Urinary bladder (tissue), 4 donors: ENCODE measurements around the gene PALD1. TPM values are rescaled to one million over a fixed set of nuclear protein-coding genes. Genes with fewer than 3 reads are reported as not detected.
"Not testable (repeated sequence)": the region's sequence is repeated elsewhere in the genome, so short reads cannot be mapped to it uniquely, and the experiment has no call there.

Experiments
- DNase-seq: peaks from one replicate; pipeline ENCODE4 v3.0.0-alpha.2; 2015; ENCODE audit errors: extremely low spot score
- H3K27ac ChIP-seq: one replicate; pipeline ENCODE4 v1.5.1; 2013; ENCODE audit warnings: low read depth, mild to moderate bottlenecking, moderate library complexity
- H3K36me3 ChIP-seq: one replicate; pipeline ENCODE4 v1.6.1; 2013; ENCODE audit warnings: mild to moderate bottlenecking, moderate library complexity; ENCODE audit not compliant: insufficient read depth
- H3K4me1 ChIP-seq: one replicate; pipeline ENCODE4 v1.6.1; 2013; ENCODE audit warnings: mild to moderate bottlenecking, moderate library complexity; ENCODE audit not compliant: insufficient read depth
- H3K4me3 ChIP-seq: one replicate; pipeline ENCODE4 v1.5.1; 2013; ENCODE audit warnings: low read depth, low read length
- WGBS: extraction: QIAGEN DNeasy Blood & Tissue Kit; methylation state at CpG from one replicate; pipeline ENCODE4 v1.1.7; 2013; 5-methylcytosine and 5-hydroxymethylcytosine counted together
- polyA plus RNA-seq: library from polyadenylated mRNA; stranded (reverse); fragments of 200-250 nt; gene quantifications from one replicate; pipeline ENCODE4 v1.2.3, GENCODE V29; 2013
- total RNA-seq: library from RNA; depleted of rRNA; stranded (reverse); fragments of >200 nt; gene quantifications from one replicate; pipeline ENCODE4 v1.2.3, GENCODE V29; 2014
- donor health status: healthy with polysubstance abuse.
- donor health status: healthy.

PALD1 gene
- total and polyA plus RNA-seq, 2 donors = 5.7 to 10.2 TPM

DNA sequence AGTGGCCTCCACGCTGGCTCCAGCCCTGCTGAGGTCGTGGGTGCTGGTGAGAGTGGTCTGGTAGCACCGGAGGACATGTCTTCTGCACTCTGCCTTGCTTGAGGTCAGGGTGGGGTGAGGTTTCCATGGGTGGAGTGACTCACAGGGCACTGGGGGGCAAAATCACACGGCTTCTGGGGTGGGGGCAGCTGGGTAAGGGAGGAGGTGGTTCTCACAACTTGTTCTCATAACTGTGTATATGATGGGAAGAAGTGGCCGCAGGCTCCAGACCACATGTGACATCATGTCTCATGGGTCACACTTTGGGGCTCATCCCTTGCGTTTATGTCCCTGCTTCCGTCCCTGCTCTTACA is 124.9 kb downstream of the PALD1 start:
- no peaks in the 10 kb centered on the region for H3K36me3 ChIP-seq
- H3K4me3 ChIP-seq = no peak overlapping the region
- WGBS = 79% methylated on average over 7 of the region's 7 CpGs
- H3K27ac ChIP-seq = no peak overlapping the region
- no peak for DNase-seq
- no peaks in the 10 kb centered on the region for H3K4me1 ChIP-seq

DNA sequence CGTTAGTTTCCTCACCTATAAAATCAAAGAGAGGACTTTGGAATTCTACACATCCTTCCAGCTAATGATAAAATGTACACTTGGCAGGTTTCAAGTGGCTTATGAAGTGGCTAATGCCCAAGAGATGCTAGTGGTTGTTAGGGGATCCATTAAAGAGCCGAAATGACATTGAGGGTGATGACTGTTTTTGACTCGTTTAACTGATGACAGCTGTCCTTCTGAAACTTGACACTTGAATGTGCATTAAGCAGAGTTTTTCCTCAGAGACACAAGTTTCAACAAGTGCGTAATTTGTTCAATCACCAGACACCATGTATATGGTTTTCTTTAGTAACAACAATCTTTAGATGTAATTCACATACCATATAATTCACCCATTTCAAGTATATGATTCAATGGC is 125.5 kb downstream of the PALD1 start:
- Histone ChIP-seq H3K4me3 (no peak overlapping the region), H3K36me3 (no peaks in the 10 kb centered on the region), H3K4me1 (no peaks in the 10 kb centered on the region), H3K27ac (no peak overlapping the region)
- no peak for DNase-seq
- WGBS = 90% methylated on average over 4 of the region's 4 CpGs

DNA sequence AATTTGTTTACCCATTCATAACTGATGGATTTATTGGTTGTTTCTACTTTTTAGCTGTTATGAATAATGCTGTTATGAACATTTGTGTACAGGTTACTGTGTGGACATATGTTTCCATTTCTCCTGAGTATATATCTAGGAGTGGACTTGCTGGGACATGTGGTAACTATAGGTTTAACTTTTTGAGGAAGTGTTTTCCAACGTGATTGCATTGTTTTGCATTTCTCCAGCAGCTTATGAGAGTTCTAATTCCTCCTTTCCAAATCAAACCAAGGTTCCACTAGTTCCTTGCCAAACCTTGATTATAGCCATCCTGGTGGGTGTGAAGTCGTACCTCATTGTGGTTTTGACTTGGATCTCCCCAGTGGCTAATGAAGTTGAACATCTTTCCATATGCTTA is 126.6 kb downstream of the PALD1 start:
- Histone ChIP-seq H3K4me1 (no peaks in the 10 kb centered on the region), H3K4me3 (no peak overlapping the region), H3K36me3 (no peaks in the 10 kb centered on the region), H3K27ac (no peak overlapping the region)
- WGBS = 69% methylated on average over 2 of the region's 2 CpGs
- DNase-seq = no peak

DNA sequence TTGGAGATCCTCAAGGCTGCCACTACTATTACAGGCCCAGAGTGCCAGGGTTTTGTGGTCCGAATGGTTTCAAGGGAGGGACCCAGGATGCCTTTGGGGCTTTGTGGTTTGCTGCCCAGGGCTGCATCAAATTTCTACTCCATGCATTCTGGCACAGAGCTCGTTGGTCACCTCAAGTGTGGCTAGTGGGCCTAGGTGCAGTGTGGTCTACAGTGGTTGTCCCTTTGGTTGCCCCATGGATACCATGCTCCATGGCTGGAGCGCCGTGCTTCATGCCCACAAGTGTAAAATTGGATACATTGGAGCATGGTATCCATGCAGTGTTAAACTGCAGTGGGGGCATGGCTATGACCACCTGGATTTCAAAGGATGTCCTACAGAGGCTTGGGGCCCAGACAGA is 129.4 kb downstream of the PALD1 start:
- no peak overlapping the region for H3K4me3 ChIP-seq
- H3K27ac ChIP-seq = no peak overlapping the region
- H3K36me3 ChIP-seq = no peaks in the 10 kb centered on the region
- DNase-seq = no peak
- H3K4me1 ChIP-seq = no peaks in the 10 kb centered on the region
- WGBS = 95% methylated on average over 4 of the region's 4 CpGs

DNA sequence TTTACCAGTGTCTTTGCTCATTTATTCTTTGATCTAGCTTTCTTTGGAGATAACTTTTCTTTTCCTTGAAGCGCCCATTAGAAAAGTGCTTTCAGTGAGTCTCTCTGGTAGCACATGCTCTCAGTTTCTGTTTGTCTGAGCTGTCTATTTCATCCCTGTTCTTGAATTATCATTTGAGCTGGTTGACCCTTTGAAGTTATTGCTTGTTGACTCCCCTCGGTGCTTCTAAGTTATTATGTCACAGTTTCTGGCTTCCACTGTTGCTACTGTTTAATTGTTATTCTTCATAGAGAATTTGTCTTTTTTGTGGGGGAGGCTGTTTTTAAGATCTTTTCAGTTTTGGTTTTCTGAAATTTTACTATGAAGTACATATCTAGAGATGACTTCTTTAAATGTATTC is 135.4 kb downstream of the PALD1 start:
- Histone ChIP-seq H3K4me3 (no peak overlapping the region), H3K4me1 (no peaks in the 10 kb centered on the region), H3K36me3 (no peaks in the 10 kb centered on the region), H3K27ac (no peak overlapping the region)
- DNase-seq = no peak
- WGBS = 74% methylated on average over 2 of the region's 2 CpGs

DNA sequence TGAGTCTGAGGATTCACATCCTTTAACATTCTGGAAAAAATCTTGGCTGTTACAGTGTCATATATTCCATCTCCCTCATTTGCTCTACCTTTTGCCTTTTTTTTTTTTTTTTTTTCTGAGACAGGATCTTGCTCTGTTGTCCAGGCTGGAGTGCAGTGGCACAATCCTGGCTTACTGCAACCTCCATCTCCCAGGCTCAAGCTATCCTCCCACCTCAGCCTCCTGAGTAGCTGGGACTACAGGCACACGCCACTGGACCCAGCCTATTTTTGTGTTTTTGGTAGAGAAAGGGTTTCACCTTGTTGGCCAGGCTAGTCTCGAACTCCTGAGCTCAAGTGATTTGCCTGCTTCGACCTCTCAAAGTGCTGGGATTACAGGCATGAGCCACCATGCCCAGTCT is 135.8 kb downstream of the PALD1 start:
- H3K4me3 ChIP-seq, DNase-seq, H3K4me1 ChIP-seq, H3K27ac ChIP-seq, H3K36me3 ChIP-seq: not testable (repeated sequence)
- WGBS = 97% methylated on average over 3 of the region's 3 CpGs

DNA sequence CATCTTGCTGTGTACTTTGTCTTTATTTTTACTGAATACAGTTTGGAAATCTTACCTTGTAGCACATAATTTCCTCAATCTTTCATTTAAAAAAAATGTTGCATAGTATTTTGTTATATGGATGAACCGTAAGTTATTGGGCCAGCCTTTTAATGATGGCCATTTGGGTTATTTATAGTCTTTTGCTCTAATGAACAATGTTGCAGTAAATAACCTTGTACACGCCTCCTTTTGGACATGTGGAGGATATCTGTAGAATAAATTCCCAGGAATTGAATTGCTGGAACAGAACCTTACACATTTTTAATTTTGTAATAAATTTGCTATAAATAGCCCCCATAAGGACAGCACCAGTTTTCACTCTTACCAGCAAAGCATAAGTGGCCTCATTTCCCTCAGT is 136.6 kb downstream of the PALD1 start:
- Histone ChIP-seq H3K36me3 (no peaks in the 10 kb centered on the region), H3K4me3 (no peak overlapping the region), H3K27ac (no peak overlapping the region), H3K4me1 (no peaks in the 10 kb centered on the region)
- no peak for DNase-seq
- 95% methylated on average over 2 of the region's 2 CpGs for WGBS

DNA sequence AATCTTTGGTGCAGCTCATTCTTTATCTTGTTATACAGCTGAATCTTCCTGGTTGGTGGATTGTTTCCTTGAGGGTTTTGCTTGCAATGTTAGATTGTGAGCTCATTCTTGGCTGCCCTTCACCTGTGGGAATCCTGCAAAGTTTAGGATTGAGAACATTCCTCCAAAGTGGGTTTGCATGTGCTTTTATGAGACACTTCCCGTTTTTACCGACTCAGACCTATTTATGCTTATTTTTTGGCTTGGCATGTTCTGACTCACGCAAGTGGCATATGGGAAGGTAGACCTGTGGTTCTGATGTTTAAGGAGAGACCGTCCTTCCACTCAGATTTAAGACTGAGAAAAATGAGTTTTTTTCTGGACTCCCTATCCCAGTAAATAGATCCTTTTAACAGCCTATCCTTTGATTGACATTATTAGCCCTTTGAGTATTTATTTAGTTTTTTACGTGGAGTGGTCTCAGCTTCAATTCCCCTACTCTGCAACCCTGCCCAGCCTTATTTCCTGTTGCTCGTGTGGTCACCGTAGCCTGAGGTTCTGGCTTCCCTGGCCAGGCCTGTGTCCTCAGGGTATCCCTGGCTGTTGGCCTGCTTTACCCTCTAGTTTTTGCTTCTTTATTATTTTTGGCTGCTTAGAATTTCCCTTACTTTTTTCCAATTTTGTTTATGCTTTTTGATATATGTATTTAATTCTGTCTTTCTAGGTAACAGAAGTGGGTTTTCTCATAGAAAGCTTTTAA is 137.4 kb downstream of the PALD1 start:
- H3K27ac ChIP-seq = no peak overlapping the region
- DNase-seq = no peak
- H3K36me3 ChIP-seq = no peaks in the 10 kb centered on the region
- 73% methylated on average over 7 of the region's 7 CpGs for WGBS
- H3K4me3 ChIP-seq = no peak overlapping the region
- H3K4me1 ChIP-seq = no peaks in the 10 kb centered on the region

DNA sequence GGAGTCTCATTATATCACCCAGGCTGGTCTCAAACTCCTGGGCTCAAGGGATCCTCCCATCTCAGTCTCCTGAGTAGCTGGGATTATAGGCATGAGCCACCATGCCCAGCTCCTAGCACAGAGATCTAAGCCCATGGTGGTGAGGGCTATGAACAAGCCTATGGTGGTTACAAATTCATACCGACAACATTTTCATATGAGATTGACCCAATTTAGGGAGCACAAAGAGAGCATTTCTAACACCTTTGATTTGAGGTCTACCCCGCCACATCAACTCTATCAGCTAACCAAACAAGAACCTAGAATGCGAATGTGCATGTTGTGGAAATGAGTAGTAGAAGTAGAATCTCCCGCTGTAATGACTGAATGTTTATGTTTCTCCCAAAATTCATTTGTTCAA is 138.2 kb downstream of the PALD1 start:
- no peak overlapping the region for H3K4me3 ChIP-seq
- H3K36me3 ChIP-seq = no peaks in the 10 kb centered on the region
- no peak overlapping the region for H3K27ac ChIP-seq
- 97% methylated on average over 4 of the region's 4 CpGs for WGBS
- DNase-seq = no peak
- no peaks in the 10 kb centered on the region for H3K4me1 ChIP-seq

Other genes with a start within 250 kb of the PALD1 start
- gene PPA1, start 245.3 kb upstream of the PALD1 start, total RNA-seq = 116 TPM
- 67.4 TPM for gene PPA1, start 245.3 kb upstream of the PALD1 start, polyA plus RNA-seq
- 0.05 TPM for gene NPFFR1, start 194.8 kb upstream of the PALD1 start, total RNA-seq
- gene NPFFR1, start 194.8 kb upstream of the PALD1 start, polyA plus RNA-seq = 0.01 TPM
- 4.1 TPM for gene LRRC20, start 96.1 kb upstream of the PALD1 start, total RNA-seq
- 15.0 TPM for gene LRRC20, start 96.1 kb upstream of the PALD1 start, polyA plus RNA-seq
- gene EIF4EBP2, start 74.6 kb upstream of the PALD1 start, total RNA-seq = 52.1 TPM
- gene EIF4EBP2, start 74.6 kb upstream of the PALD1 start, polyA plus RNA-seq = 48.3 TPM
- not detected for gene NODAL, start 37.1 kb upstream of the PALD1 start, total RNA-seq
- gene NODAL, start 37.1 kb upstream of the PALD1 start, polyA plus RNA-seq = not detected
- 0.90 TPM for gene PRF1, start 124.0 kb downstream of the PALD1 start, total RNA-seq
- gene PRF1, start 124.0 kb downstream of the PALD1 start, polyA plus RNA-seq = 1.3 TPM
- 13.7 TPM for gene ADAMTS14, start 193.7 kb downstream of the PALD1 start, total RNA-seq
- gene ADAMTS14, start 193.7 kb downstream of the PALD1 start, polyA plus RNA-seq = 0.46 TPM